AG09309 (cell line): ENCODE data around the gene ADGRG1.

Experiments
- DNase-seq: peaks from one replicate; pipeline ENCODE4 v3.0.0-alpha.2; 2010; ENCODE audit warnings: low read depth
- H3K4me3 ChIP-seq: 2 replicates; pipeline ENCODE4 v1.5.1; 2011; ENCODE audit warnings: mild to moderate bottlenecking, low read depth, low read length, moderate library complexity; ENCODE audit not compliant: control insufficient read depth
- CTCF ChIP-seq: IDR thresholded peaks from 2 replicates; pipeline ENCODE4 v1.5.1; 2011; ENCODE audit warnings: mild to moderate bottlenecking, low read depth, low read length, inconsistent platforms; ENCODE audit not compliant: insufficient read depth, control insufficient read depth; ENCODE audit errors: missing control alignments

The ADGRG1 gene

DNA sequence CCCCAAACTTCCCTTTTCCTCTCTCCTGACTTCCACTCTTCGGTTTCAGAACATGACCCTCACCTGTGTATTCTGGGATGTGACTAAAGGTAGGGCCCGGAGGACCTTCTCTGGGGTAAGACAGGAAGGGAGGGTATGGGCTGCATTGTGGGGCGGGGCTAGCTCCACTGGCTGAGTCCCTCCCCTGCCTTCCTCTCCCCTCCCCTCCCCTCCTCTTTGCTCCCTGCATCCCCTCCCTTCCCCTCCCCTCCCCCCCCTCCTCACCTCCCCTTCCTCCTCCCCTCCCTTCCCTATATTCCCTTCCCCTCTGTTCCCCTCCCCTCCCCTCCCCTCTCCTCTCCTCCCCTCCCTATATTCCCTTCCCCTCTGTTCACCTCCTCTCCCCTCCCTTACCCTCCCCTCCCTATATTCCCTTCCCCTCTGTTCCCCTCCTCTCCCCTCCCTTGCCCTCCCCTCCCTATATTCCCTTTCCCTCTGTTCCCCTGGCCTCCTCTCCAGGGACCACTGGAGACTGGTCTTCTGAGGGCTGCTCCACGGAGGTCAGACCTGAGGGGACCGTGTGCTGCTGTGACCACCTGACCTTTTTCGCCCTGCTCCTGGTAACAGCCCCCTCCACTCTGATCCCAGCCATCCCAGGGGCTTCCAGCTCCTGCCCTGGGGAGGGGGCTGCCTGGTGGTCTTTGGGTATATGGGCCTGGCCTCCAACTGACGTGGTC is 51.5 kb downstream of the ADGRG1 start:
- no peak for TF ChIP-seq CTCF
- no peak for DNase-seq
- H3K4me3 ChIP-seq = no peak overlapping the region

DNA sequence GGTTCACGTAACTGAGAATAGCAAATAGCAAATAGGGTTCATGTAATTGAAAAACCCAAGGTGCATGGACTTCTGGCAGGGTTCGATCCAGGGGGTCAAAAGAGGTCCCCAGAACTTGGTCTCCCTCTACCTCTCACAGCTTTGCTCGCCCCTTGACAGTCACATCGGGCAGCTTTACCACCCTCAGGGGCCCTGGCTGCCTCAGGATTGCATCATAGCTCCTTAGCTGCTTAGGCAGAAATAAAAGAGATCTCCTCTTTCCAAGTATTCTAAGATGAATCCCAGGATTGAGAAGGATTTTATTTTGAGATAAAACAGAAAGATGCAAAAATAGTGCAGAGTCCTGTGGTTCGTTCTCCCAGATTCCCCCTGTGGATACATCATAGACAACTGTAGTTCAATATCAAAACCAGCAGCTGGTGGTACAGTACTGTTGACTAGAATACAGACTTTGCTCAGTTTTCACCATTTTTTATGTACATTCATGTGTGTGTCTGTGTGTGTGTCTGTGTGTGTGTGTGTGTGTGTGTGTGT is 52.5 kb downstream of the ADGRG1 start:
- no peak for DNase-seq
- no peak overlapping the region for H3K4me3 ChIP-seq
- TF ChIP-seq CTCF = no peak

GRCh38 chr16:57681950-57682728 is 53.7 kb downstream of the ADGRG1 start:
- H3K4me3 ChIP-seq = no peak overlapping the region
- DNase-seq = no peak
- TF ChIP-seq CTCF = no peak

DNA sequence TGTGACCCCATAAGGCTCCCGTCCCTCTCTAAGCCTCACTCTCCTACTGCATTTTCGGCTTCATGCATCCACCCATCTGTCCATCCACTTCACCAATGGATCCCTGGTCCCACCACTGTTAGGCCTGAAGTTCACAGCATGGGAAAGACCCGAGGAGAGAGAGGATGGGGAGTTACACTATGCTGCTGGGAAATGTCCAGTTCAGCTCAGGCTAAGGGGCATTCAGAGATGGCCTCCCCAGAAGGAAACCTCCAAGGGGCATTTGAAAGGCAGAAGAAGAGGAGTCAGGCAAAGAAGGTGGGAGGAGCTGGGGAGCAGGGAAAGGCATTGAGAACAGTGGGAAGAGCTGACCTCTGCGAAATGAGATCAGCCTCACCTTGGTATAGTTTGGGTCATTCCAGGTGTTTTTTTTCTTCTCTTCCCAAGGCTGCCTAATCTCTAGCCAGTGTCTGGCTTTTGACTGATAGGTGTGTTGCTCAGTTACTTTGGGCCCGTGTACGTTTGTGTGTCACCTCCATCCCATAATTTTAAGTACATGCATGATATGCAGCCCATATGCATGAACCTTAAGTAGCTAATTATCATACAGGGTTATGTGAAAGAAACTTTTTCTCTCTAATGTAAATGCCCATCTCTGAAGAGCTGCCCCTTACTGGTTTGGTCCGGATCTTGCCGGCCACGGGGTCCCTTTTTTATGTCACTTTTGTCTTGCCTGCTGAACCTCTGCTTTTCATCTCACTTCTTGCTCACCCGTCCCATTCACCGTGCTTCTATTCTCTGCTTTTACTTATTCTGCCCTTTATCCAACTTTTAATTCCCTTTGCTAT is 54.6 kb downstream of the ADGRG1 start:
- DNase-seq = no peak
- no peak for TF ChIP-seq CTCF
- no peak overlapping the region for H3K4me3 ChIP-seq

DNA sequence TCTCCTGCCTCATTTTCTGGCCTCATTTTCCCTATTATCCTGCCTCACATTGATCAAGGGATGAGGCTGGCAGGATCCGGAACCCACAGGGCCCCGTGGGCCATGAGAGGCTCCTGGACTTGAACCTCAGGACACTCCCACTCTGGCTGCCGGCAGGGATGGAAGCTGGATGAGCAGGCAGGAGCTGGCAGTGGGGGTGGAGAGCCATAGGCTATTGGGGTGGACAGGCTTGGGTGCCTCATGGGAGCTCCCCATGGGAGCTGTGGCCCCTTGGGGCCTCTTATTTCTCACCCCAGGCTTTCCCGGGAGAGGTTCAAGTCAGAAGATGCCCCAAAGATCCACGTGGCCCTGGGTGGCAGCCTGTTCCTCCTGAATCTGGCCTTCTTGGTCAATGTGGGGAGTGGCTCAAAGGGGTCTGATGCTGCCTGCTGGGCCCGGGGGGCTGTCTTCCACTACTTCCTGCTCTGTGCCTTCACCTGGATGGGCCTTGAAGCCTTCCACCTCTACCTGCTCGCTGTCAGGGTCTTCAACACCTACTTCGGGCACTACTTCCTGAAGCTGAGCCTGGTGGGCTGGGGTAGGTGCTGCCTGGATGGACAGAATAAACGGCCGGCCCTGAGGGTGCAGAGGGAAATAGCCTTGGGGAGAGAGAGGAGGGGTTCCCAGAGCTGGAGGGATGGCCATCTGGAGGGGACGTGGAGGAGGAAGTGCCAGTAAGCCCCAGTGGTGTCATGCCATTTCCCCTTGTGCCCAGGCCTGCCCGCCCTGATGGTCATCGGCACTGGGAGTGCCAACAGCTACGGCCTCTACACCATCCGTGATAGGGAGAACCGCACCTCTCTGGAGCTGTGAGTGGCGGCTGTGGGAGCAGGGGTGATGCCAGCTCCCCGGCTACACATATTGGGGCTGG is 55.5 kb downstream of the ADGRG1 start:
- no peak for DNase-seq
- no peak overlapping the region for H3K4me3 ChIP-seq
- no peak for TF ChIP-seq CTCF
